GM19238 (cell line): ENCODE results near the gene PLB1.

Experiments used
- DNase-seq: peaks from one replicate; pipeline ENCODE4 v3.0.0; 2011; ENCODE audit warnings: low spot score; ENCODE audit not compliant: insufficient read length

Gene PLB1

DNA sequence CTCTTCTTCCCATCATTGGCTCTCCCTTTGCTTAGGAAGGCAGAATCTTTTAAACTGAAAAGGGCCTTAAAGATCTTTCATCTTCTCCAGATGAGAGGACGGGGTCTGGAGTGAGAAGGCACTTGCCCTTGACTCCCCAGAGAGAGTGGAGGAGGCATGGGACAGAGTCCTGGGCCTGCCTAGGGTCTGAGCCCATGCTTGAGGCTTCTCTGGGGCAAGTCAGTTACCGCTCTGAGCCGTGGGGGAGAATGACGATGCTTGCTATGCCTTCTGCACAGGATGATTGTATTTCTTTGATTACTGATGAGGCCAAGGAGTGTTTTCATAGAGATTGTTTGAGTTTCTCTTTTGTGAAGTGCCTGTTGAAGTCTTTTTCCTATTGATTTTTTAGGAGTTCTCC is 921 bp downstream of the PLB1 start:
- DNase-seq: no peak

DNA sequence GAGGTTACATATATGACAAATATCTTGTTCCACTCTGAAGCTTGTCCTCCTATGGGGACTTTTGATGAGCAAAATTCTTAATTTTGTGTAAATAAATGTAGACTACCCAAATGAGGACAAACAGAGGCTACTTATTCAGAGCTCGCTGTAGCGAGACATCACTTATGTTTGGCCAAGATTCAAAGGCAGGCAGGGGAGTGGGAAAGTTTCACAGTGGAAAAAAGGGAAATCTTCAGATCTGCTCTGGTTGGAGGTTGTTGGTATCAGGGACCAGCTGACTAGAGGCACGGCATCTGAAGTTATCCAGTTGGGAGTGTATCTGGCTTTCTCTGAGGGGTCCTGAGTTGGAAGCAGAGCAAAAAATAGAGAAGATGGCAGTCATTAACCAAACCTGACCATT is 1.3 kb downstream of the PLB1 start:
- DNase-seq: no peak

DNA sequence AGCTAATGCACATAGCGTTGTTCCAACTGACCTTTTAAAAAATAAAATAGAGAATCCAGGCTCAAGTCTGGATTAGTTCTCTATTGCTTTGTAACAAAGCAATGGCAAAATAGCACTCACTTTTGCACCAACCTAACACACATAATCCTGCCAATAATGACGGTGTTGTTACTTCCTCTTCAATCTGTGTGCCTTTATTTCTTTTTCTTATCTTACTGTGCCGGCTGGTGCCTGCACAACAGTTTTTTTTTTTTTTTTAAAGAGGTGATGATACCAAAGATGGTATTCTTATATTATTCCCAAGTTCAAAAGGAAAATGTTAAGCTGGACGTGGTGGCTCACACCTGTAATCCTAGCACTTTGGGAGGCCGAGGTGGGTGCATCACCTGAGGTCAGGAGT is 3.4 kb downstream of the PLB1 start:
- no peak for DNase-seq

DNA sequence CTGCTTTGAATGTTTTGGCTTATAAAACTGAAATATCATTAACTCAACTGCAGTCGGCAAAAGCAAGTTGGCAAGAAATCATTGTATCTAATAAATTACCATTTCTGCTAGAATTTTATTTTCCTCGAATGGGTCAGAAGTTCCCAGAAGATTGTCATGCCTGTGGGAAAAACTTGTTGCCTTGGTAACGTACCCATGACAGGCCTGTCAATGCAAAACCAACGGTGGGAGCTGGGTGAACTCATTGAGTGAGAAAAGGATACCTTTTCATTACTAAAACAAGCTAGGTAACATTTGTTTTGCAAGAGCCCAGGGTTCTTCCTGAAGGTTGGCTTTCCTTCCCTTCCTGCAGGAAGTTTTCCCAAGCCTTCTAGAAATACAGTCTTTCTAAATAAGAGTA is 9.5 kb downstream of the PLB1 start:
- no peak for DNase-seq

DNA sequence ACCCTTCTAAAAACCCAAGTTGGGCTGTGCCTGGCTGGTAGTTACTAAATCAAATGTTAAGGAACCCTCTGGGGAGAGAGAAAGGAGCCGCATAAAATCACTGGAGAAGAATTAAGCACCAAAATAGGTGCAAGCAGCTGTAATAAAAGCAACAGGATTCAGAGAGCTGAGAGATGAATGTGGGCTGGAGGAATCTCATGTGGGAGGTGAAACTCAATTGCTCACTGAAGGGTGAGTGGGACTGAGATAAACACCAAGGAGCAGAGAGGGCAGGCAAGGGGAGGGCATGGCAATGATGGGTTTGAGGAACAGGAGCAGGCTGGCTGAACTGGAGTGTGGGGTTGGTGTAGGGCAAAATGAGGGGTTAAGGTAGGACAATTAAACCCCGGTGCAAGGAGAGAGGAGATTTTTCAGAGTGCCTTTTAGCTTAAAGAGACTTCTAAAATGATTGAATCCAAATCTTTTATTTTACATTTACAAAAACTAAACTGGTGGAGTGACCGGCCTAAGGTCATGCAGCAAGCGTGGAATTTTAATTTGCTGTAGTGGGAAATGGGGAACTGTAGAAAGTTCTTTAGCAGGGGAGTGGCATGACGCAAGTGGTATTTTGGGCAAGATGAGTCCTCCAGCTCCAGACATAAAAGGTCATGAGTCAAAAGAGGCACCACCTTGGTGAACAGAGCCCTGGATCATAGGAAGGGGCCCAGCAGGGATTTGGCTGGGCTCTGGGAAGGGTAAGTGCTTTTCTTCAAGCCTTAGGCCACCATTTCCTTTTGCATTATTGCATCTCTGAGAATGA is 10.5 kb downstream of the PLB1 start:
- no peak for DNase-seq

DNA sequence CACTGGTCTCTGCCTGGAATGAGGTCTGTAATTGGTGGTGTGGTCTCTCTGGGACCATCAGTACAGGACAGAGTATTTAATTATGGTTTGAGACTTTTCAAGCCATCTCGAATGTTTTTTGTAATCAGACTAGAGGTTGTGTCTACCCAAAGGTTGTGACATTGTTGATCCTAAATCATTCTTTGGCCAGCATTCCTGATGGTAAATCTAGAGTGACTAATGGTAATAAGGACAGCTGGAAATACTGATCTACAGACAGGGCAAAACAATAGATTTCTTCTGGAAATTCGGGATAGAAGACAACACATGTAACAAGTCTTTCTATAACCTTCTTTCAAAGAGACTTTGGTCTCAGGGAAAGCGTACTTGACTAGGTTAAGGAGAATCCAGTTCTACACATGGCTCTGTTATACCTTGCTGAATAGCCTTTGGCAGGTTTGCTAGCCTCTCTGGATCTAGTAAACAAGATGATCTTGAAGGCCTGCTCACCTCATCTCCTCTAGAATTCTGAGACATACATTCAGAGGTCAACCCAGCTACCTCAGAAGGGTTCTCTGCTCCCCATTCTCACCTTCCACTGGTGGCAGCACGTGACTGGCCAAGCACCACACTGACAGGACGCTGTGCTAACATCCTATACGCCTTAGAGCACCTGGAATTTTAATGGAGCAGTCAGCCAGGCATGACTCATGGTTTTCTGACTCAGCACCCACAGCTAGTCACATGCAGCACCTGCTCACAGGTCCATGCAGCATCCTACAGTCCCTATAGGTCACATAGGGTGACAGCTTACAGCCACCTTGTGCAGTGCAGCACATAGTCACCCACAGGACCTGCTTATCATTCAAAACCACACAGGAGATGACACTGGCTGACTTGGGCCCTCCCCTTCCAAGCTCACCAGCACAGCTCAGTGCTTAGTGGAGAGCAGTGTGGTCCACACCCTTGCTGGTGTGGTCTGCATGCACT is 12.2 kb downstream of the PLB1 start:
- DNase-seq: no peak

DNA sequence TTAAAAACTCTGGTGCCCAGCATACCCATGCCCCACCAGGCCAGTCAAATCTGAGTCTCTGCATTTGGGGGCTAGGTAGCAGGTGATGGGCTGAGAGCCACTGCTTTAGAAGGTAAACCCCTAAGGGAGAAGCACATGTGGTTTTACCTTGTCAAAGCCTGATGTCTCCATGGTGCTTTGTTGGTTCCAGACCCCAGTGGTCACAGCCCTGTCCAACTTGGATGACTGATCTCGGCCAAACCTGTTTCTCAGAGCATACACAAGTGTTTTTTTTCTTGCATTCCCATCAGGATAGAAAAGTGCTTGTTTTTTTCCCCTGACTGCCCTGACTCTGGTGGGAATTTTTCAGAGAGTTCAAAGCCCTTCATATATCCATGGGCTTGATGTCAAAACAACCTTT is 13.5 kb downstream of the PLB1 start:
- no peak for DNase-seq

DNA sequence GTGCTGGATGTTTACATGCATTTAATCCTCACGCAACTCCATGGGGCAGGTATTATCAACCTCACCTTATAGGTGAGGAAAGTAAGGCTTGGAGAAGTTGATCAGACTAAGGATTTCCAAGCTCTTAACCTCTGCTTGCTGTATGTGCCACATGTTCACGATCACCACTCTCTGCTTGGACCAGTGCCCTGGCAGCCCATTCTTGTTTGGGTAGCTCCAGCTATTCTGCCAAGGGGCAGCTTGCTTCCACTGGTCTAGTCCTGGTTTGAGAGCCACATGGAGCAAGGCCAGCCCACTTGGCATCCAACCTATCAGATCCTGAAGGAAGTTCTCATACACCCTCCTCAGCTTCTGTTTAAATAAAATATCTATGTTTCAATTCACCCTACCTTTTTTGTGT is 14.3 kb downstream of the PLB1 start:
- no peak for DNase-seq

DNA sequence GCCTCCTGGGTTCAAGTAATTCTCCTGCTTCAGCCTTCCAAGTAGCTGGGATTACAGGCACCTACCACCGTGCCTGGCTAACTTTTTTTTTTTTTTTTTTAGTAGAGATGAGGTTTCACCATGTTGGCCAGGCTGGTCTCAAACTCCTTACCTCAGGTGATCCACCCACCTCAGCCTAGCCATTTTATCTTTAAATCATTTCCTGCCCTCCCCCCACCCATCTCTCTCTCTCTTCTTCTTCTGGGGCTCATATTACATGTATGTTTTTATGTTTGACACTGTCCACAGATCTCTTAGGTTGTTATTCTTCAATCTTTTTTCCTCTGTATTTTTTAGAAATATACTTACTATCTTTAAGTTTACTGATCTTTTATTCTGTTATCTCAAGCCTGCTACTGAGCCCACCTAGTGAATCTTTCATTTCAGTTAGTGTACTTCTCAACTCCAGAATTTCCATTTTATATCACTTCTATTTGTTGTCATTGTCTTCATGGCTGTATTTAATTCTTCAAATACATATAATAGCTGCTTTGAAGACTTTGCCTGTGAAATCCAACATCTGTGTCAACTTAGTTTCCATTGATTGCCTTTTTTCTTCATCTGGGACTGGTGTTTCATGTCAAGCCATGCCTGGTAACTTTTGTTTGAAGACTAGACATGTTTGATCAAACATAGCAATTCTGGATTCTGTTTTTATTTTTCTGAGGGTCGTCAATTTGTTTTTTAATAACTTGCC is 16.2 kb downstream of the PLB1 start:
- DNase-seq: no peak

DNA sequence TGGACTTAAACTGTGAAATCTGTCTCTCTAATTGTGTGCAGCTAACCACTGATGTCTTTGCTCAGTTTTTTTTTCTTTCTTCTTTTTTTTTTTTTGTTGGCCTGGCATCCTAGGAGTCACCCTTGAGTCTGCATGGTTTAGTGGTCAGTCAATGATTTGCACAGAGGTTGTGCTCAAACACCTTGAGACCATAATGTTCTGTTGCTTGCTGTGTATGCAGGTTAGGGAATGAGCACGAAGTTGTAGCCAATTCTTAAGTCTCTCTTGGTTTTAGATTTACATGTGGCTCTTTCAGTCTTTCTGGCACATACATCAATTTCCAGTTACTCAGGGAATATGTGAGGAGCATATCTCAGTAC is 16.7 kb downstream of the PLB1 start:
- DNase-seq: no peak

DNA sequence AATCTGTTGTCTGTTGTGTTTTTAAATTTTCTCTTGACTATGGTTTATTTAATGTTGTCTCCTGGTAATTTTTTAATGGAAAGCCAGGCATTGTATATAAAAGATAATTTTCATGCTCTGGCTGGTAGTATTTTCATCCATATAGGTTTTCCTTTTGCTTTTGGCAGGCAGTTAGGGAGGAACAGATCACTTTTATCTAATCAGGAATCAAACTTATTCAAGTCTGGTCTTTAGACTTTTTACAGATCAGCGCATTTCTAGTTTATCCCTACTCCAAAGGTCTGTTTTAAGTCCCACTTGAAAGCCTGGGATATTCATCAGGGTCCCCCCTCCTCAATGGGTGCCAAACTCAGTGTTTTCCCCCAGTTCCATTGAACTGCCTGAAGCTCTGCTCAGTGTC is 17.2 kb downstream of the PLB1 start:
- no peak for DNase-seq

DNA sequence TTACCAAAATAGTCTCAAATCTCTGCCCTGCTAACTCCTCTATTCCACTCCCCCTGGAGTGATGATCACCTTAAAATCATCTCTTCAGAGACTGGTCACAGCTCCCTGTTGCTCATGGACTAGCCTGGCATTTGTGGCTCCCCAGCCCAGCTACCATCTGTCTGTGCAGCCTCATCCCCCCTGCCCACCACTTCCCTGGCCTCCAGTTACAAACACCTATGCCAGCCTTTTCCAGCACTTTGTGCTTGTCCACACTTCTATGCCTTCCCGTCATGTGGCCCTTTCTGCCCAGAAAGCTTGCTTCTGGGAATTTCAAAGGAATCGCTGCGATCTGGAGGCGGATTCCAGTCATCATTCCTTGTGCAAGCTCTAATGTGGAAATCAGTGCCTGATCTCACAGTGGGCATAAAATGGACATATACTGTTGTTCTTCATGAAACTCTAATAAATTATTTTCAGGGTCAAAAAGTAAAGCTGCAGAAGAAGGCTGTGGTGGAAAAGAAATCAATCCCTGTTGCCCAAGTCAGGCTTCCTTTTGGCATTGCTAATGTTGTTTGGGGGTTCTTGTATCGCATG is 19.4 kb downstream of the PLB1 start:
- DNase-seq: no peak

DNA sequence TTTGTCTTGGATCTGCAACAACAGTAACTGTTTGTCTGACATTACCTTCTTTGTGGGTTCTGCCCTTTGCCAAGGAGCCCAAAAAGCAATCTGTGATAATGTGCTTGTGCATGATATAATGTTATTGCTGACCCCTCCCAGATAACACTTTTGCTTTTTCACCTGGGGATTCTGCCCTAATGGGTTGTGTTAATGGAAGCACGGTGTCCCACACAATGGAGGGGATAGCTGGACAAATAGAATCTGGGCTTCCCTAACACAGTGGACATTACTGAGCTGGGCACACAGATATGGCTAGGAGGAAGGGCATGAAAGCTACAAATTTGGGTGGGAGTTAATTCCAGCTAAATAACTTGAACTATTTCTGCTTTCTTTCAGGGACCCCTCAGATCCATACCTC is 20.6 kb downstream of the PLB1 start:
- DNase-seq: no peak

DNA sequence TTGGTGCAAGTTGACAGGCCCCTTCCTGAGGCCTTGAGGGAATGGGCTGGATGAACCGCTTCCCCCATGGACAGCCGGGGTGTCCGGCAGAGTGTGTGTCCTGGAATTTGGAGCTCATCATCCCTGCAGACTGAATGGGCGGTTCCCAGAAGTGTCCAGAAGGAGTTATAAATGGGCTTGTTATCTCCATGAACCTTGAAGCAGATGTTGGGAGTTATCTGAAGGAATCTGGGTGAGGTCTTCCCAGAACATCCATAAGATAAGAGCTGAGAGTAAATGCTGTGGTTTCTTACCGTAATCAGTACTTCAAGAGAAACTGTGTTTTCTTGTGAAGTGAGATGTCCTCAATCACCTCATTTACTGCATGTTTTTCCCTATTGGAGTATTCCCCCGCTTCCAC is 21.1 kb downstream of the PLB1 start:
- no peak for DNase-seq

DNA sequence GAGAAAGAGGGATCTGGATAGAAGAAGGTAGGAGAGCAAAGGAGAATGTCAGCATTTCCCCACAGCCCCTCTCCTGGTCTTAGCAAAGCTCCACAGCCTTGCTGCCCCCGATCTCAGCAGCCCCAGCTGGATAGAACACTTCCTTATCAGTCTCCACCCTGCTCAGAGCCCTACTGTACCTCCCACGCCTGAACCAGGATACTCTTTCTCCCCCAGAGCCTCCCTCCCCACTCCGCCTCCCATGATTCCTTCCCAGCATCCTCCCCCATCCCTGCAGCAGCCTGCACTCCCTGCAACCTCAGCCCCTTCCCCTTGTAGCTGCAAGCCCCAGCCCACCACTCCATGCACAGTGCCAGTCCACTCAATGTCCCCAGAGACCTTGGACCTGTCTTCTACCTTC is 25.8 kb downstream of the PLB1 start:
- DNase-seq: no peak

DNA sequence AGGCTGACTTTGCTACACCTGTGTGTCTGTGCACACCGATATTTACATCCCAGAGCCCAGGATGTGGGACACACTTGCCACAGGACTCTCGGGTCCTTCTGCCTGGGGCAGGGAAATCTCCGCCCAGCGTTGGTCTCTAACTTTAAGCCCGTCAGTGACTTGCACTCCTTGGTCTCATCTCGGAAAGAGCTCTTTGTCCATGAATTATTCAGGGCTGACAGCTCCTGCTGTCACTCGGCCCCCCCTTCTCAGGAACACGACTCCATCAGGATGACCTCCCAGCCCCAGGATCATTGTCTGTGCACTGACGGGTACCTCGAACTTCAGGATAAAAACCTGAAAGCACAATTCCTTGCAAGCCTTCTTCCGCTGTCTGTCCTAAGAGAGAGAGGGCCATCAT is 26.6 kb downstream of the PLB1 start:
- DNase-seq: no peak

DNA sequence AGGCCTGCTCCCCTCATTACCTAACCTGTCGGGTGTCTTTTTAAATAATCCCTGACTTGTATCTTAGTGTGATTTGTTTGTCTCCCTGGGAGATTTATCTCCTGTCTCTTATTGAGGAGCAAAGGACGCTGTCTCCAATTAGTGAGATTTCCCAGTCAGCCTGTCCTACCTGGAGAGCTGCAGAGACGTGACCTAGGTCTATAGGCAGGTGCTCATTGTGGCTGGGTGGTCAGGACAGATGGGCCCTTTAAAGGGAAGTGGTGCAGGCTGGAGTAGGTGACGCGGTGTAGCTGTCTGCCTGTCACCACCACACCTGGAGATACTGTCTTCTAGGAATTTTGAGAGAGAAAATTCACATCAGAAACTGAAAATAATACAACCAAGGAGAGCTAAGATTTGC is 28.0 kb downstream of the PLB1 start:
- no peak for DNase-seq

DNA sequence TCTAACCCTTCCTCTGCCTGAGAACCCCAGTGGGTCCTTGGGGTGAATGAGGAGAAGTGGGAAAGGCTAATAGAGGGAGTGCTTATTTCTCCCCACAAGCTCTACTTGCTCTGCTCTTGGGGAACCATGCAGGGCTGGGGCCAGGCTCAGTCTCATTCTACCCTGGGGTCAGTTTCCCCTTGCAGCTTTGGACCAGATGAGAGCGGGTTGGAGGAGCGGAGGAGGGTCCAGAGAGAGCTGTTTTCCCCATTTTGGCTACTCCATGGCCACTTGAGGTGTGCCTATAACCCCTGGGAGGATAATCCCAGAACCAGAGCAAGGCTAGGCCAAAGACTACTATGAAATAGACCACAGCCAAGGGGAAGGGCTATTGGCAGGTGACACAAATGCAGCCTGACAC is 29.6 kb downstream of the PLB1 start:
- no peak for DNase-seq

DNA sequence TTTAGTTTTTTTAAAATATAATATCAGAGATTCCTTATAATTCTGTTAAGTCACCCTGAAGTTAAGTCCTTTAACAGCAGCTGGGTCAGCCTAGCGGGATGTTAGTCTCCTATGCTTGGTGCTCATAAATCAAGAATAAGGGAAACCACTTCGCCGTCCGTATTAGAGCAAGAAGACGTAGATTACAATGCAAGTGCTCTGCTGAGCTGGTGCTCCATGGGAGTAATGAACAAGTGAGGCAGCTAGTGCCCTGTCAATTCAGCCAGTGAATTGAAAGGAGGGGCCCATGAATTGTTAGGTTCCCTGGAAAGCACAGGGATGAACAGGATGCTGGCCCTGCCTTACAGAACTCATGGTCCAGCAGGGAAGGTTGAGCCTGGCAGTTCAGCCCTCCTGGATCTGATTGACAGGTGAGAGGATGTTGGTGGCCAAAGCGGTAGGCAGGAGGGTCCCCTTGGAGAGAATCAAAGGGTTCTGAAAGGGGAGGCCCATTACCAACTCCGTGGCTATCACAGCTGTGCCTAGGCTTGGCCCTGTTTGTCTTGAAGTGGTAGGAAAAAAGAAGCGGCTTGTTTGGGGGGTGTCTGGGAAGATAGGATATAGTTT is 30.8 kb downstream of the PLB1 start:
- no peak for DNase-seq

DNA sequence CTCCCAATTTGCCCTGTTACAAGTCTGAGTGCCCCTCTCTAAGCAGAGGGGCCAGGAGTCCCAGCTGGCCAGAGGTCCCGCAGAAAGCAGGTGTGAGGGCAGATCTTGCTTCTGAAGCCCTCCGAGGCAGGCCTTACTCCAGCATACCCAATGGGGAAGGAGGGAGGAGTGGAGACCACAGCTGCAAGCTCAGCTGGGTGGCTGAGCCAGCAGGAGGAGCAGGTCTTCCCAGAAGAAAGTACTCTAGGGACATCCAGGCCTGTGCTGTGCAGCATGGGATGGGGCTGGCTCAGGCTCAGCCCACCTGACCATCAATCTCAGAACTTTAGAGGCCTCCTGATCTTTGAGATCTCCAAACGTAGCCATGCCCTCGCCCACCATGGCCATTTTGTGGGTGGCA is 31.3 kb downstream of the PLB1 start:
- DNase-seq: no peak

DNA sequence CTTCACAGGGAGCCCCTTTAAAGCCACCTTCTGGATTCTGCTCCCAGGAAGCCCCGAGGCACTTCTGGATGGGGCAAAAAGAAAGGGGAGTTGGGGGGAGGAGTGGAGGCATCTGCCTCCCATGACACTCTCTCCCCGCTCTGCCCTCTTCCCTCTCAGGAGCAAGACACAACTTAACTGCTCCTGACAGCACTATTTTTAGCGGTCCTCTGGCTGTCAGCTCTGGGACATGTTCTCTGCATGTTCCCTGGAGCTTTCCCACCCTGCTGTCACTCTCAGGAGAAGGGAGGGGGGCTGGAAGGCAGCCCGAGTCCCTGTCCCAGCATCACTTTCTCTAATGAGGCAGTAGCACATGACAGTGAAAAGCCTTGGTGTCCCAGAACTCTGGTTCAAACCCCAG is 32.3 kb downstream of the PLB1 start:
- DNase-seq: no peak
